ENCODE data around the gene FAM43A. TPM values are rescaled to one million over a fixed set of nuclear protein-coding genes. Genes with fewer than 3 reads are reported as not detected.

The FAM43A gene
- total RNA-seq, 1 experiment from 2014 or later: 1.3 TPM

DNA sequence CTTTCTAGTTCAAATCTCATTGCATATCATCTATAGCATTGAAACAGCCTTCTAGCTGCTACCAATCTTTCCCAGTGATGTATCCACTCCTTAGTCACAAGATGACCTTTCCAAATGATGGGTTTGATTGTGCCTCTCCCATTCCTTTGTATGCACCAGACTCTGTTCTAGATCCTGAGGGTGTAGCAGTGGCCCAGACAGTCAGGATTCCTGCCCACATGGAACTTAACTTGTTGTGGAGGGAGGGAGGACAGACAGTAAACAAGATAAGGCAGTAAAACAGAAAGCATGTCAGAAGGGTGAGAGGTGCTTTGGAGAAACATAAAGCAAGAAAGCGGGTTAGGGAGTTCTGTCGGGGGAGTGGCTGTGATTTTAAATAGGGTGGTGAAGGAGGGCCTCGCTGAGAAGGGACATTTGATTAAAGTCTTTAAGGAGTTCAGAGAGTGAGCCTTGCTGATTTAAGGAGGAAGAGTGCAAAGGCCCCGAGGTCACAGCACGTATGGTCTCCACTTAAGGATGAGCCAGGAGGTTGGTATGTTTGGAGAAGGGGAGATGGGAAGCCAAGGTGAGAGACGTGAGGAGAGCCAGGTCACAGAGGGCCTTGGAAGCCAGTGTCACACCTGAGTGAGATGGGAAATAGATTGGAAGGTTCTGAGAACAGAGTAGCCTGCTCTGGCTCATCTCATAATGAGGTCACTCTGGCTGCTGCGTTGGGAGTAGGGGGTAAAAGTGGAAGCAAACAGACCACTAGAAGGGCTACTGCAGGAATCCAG, 38.3 kb downstream of the FAM43A start:
- ChIA-PET CTCF (no interaction called here), POLR2A (no interaction called here)
- Mint-ChIP-seq H3K27ac (ENCODE audit: low read depth, unreplicated experiment) (no peak overlapping the region), H3K4me1 (ENCODE audit: insufficient read depth, unreplicated experiment) (no peaks in the 10 kb centered on the region), H3K4me3 (ENCODE audit: unreplicated experiment) (no peak overlapping the region), H3K36me3 (ENCODE audit: insufficient read depth, unreplicated experiment) (no peaks in the 10 kb centered on the region), H3K27me3 (ENCODE audit: insufficient read depth, unreplicated experiment) (peaks cover 12% of the 10 kb centered on the region), H3K9me3 (ENCODE audit: unreplicated experiment) (no peaks in the 10 kb centered on the region)
- intact Hi-C loops (cut with micrococcal nuclease): no loop called here
- TF ChIP-seq, protein P1, sequence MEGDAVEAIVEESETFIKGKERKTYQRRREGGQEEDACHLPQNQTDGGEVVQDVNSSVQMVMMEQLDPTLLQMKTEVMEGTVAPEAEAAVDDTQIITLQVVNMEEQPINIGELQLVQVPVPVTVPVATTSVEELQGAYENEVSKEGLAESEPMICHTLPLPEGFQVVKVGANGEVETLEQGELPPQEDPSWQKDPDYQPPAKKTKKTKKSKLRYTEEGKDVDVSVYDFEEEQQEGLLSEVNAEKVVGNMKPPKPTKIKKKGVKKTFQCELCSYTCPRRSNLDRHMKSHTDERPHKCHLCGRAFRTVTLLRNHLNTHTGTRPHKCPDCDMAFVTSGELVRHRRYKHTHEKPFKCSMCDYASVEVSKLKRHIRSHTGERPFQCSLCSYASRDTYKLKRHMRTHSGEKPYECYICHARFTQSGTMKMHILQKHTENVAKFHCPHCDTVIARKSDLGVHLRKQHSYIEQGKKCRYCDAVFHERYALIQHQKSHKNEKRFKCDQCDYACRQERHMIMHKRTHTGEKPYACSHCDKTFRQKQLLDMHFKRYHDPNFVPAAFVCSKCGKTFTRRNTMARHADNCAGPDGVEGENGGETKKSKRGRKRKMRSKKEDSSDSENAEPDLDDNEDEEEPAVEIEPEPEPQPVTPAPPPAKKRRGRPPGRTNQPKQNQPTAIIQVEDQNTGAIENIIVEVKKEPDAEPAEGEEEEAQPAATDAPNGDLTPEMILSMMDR (IDR thresholded peaks at IDR 0.05; ENCODE audit: unreplicated experiment): no peak
- BruUV-seq (replicated peaks): no TSS peak
- no peak for DNase-seq (ENCODE audit: unreplicated experiment)

- DNase-seq (ENCODE audit: unreplicated experiment): no peak
- CTCF ChIA-PET: no interaction called here
- TF ChIP-seq, protein P1 (IDR thresholded peaks at IDR 0.05; ENCODE audit: unreplicated experiment): no peak
- POLR2A ChIA-PET: interaction anchor here (0.6 to 0.7 kb wide), 2 partner anchors 146 to 221 kb away, joined by 3 read pairs; no protein-coding TSS in a partner anchor
- BruUV-seq (replicated peaks): no TSS peak
- intact Hi-C loops (cut with micrococcal nuclease): no loop called here
- H3K27ac Mint-ChIP-seq (ENCODE audit: low read depth, unreplicated experiment): no peak overlapping the region
- H3K4me3 Mint-ChIP-seq (ENCODE audit: unreplicated experiment): no peak overlapping the region
- no peaks in the 10 kb centered on the region for H3K36me3 Mint-ChIP-seq (ENCODE audit: insufficient read depth, unreplicated experiment)
- no peaks in the 10 kb centered on the region for H3K9me3 Mint-ChIP-seq (ENCODE audit: unreplicated experiment)
- peaks cover 5% of the 10 kb centered on the region for H3K4me1 Mint-ChIP-seq (ENCODE audit: insufficient read depth, unreplicated experiment)
- H3K27me3 Mint-ChIP-seq (ENCODE audit: insufficient read depth, unreplicated experiment): peaks cover 12% of the 10 kb centered on the region
Observed at GRCh38 chr3:194725346-194725745, 39.7 kb downstream of the FAM43A start.

DNA sequence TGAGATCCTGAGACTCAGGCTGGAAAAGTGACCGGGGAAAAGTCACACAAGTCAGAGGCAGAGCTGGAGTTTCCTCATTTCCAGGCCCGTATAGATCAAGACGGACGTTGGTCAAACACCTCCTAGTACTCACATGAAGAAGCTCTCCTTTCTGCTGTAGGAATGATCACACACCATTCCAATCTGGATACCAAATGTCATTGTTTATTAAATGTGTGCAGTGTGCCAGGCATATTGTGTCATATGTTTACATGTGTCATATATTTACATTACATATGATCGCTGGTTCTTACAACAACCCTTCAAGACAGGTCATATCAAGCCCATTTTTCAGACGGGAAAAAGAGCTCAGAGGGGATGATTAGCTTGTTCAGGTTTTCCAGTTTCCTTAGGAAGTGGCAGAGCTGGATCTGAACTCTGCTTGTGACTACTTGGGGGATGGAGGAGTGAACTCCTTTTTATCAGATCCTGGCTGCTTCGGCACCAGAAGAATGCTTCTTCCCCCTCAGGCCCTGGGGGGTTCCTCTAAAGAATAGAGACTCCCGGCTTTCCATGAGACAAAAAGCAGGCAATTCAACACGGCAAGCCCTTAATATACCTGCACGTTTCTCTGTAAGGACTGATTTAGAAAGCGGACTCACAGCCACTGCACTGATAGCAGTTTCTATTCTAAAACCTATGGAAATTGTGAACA, 41.9 kb downstream of the FAM43A start:
- TF ChIP-seq, protein P1 (IDR thresholded peaks at IDR 0.05; ENCODE audit: unreplicated experiment): no peak
- Mint-ChIP-seq H3K36me3 (ENCODE audit: insufficient read depth, unreplicated experiment) (no peaks in the 10 kb centered on the region), H3K4me3 (ENCODE audit: unreplicated experiment) (no peak overlapping the region), H3K27ac (ENCODE audit: low read depth, unreplicated experiment) (no peak overlapping the region), H3K9me3 (ENCODE audit: unreplicated experiment) (no peaks in the 10 kb centered on the region), H3K4me1 (ENCODE audit: insufficient read depth, unreplicated experiment) (peaks cover 5% of the 10 kb centered on the region), H3K27me3 (ENCODE audit: insufficient read depth, unreplicated experiment) (peaks cover 12% of the 10 kb centered on the region)
- no TSS peak for BruUV-seq (replicated peaks)
- POLR2A ChIA-PET: interaction anchor here (1.5 kb wide), 1 partner anchor 9 kb away, joined by 3 read pairs; no protein-coding TSS in a partner anchor
- CTCF ChIA-PET: no interaction called here
- no peak for DNase-seq (ENCODE audit: unreplicated experiment)
- intact Hi-C loops (cut with micrococcal nuclease): no loop called here

DNA sequence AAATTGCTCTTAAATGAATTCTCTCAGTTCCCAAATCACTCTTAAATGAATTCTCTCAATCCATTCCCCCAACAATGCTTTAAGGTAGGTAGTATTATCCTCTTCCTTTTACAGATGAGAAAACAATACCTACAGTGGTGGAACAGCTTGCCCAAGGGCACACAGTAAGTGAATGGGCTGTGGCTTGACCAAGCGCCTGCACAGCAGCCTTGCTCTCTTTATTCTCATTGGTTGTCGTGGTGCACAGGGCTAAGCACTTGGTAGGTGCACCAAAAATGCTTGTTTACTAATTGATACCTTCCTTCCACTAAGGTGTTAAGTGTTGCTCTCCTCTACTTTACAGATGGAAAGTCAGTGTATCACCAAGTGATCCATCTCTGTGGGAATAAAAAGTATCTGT, 43.3 kb downstream of the FAM43A start:
- peaks cover 12% of the 10 kb centered on the region for H3K27me3 Mint-ChIP-seq (ENCODE audit: insufficient read depth, unreplicated experiment)
- intact Hi-C loops (cut with micrococcal nuclease): no loop called here
- H3K9me3 Mint-ChIP-seq (ENCODE audit: unreplicated experiment): no peaks in the 10 kb centered on the region
- ChIA-PET CTCF (no interaction called here), POLR2A (no interaction called here)
- H3K27ac Mint-ChIP-seq (ENCODE audit: low read depth, unreplicated experiment): no peak overlapping the region
- peaks cover 5% of the 10 kb centered on the region for H3K4me1 Mint-ChIP-seq (ENCODE audit: insufficient read depth, unreplicated experiment)
- TF ChIP-seq, protein P1 (IDR thresholded peaks at IDR 0.05; ENCODE audit: unreplicated experiment): no peak
- no TSS peak for BruUV-seq (replicated peaks)
- H3K36me3 Mint-ChIP-seq (ENCODE audit: insufficient read depth, unreplicated experiment): no peaks in the 10 kb centered on the region
- DNase-seq (ENCODE audit: unreplicated experiment): no peak
- no peak overlapping the region for H3K4me3 Mint-ChIP-seq (ENCODE audit: unreplicated experiment)
